Urothelium cell line (cell line): ENCODE results near the gene TMEM221.

ENCODE experiments used
- DNase-seq: peaks from one replicate; pipeline ENCODE4 v3.0.0; 2011; ENCODE audit warnings: low spot score, mixed read lengths
- FAIRE-seq: peaks from 2 replicates; lab custom pipeline; 2011; peaks lifted over from hg19 to GRCh38; lab: Jason Lieb, UNC

TMEM221 gene

GRCh38 chr19:17406887-17407196 is 41.6 kb downstream of the TMEM221 start:
- DNase-seq: no peak
- FAIRE-seq: no peak

GRCh38 chr19:17406046-17406886 is 42.2 kb downstream of the TMEM221 start:
- FAIRE-seq (no peak), DNase-seq (no peak)

GRCh38 chr19:17405250-17406045 is 43.0 kb downstream of the TMEM221 start, which contains the start of gene BST2:
Gene BST2 (minus strand): TSS chr19:17405630. CDS start chr19:17405575, 55 bp downstream.
- DNase-seq (no peak), FAIRE-seq (no peak)

GRCh38 chr19:17404621-17405249 is 43.7 kb downstream of the TMEM221 start:
- DNase-seq (no peak), FAIRE-seq (no peak)

- DNase-seq (no peak), FAIRE-seq (no peak)
Observed at GRCh38 chr19:17404015-17404414, 44.5 kb downstream of the TMEM221 start.

GRCh38 chr19:17402982-17403855 is 45.2 kb downstream of the TMEM221 start:
- DNase-seq: no peak
- FAIRE-seq: no peak

GRCh38 chr19:17401628-17402027 is 46.8 kb downstream of the TMEM221 start:
- no peak for DNase-seq
- no peak for FAIRE-seq

GRCh38 chr19:17398902-17399527 is 49.5 kb downstream of the TMEM221 start:
- no peak for DNase-seq

GRCh38 chr19:17394891-17395415 is 53.5 kb downstream of the TMEM221 start:
- no peak for FAIRE-seq
- DNase-seq: peak; percentile 52

More at GRCh38 chr19:17398902-17399527, 49.5 kb downstream of the TMEM221 start:
- FAIRE-seq: no peak

- FAIRE-seq: no peak
- DNase-seq: no peak
Observed at GRCh38 chr19:17393914-17394313, 54.6 kb downstream of the TMEM221 start, which contains the start of gene CCDC194. Gene CCDC194 (minus strand): TSS chr19:17394196. CDS start chr19:17394158, 38 bp downstream.

GRCh38 chr19:17393002-17393401 is 55.5 kb downstream of the TMEM221 start:
- FAIRE-seq: no peak
- DNase-seq: no peak

GRCh38 chr19:17391371-17392151 is 56.9 kb downstream of the TMEM221 start:
- DNase-seq (no peak), FAIRE-seq (no peak)

GRCh38 chr19:17390665-17391370 is 57.6 kb downstream of the TMEM221 start:
- DNase-seq (peak; percentile 93), FAIRE-seq (no peak)

GRCh38 chr19:17389957-17390664 is 58.4 kb downstream of the TMEM221 start:
- no peak for FAIRE-seq
- DNase-seq: no peak

GRCh38 chr19:17389288-17389687 is 59.2 kb downstream of the TMEM221 start:
- no peak for FAIRE-seq

GRCh38 chr19:17385878-17386611 is 62.4 kb downstream of the TMEM221 start:
- FAIRE-seq (no peak), DNase-seq (peak; percentile 37)

More at GRCh38 chr19:17389288-17389687, 59.2 kb downstream of the TMEM221 start:
- DNase-seq: no peak
